ENCODE results near the gene JKAMP. TPM values are rescaled to one million over a fixed set of nuclear protein-coding genes. Genes with fewer than 3 reads are reported as not detected.

JKAMP gene
- total RNA-seq, 1 donor from 2014 or later, result 34.4 TPM

DNA sequence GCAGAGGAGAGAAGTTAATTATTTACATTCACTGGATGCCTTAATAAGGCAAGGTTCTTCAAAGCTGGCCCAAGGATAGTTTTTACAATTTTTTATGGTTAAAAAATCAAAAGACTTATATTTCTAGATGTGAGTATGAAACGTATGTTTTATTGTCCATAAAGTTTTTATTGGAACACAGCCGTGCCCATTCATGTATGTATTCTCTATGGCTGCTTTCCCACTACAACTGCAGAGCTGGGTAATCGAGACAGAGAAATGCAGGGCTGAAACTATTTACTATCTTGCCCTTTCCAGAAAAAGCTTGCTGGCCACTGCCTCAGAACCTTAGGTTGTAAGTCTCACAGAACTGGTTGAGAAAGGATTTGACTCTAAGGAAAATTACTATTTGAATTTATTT, 16.4 kb downstream of the JKAMP start:
- DNase-seq (no peak), ATAC-seq (no peak)
- Histone ChIP-seq H3K9me3 (no peaks in the 10 kb centered on the region), H3K4me3 (no peak overlapping the region), H3K36me3 (peaks cover 57% of the 10 kb centered on the region), H3K4me1 (no peaks in the 10 kb centered on the region), H3K27ac (no peak overlapping the region), H3K27me3 (no peaks in the 10 kb centered on the region)
- TF ChIP-seq, protein P1, sequence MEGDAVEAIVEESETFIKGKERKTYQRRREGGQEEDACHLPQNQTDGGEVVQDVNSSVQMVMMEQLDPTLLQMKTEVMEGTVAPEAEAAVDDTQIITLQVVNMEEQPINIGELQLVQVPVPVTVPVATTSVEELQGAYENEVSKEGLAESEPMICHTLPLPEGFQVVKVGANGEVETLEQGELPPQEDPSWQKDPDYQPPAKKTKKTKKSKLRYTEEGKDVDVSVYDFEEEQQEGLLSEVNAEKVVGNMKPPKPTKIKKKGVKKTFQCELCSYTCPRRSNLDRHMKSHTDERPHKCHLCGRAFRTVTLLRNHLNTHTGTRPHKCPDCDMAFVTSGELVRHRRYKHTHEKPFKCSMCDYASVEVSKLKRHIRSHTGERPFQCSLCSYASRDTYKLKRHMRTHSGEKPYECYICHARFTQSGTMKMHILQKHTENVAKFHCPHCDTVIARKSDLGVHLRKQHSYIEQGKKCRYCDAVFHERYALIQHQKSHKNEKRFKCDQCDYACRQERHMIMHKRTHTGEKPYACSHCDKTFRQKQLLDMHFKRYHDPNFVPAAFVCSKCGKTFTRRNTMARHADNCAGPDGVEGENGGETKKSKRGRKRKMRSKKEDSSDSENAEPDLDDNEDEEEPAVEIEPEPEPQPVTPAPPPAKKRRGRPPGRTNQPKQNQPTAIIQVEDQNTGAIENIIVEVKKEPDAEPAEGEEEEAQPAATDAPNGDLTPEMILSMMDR (IDR thresholded peaks at IDR 0.05), result no peak
- intact Hi-C loops (cut with DNase I), result no loop called here

DNA sequence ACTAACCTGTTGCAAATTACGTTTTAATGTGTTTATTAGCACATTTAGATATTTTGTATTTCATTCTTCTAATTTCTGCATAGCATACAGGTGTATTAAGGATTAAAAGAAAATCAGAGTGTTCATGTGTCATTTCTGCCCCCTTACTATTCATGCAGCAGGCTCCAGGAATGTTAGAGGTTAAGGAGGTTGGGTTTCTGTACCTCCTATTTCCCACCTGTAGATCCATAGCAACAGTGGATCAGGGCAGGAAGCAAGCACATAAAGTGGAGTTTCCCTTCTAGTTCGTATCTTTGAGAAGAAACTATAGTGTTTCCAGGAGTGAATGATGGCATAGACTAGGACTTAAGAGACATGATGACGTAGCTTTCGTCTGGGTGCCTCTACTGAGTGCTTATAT, 18.9 kb downstream of the JKAMP start:
- DNase-seq, result no peak

GRCh38 chr14:59507063-59507751, 22.9 kb downstream of the JKAMP start:
- DNase-seq, result no peak
- Histone ChIP-seq H3K27me3 (no peaks in the 10 kb centered on the region), H3K36me3 (peaks cover 18% of the 10 kb centered on the region), H3K9me3 (no peaks in the 10 kb centered on the region), H3K27ac (no peak overlapping the region), H3K4me3 (no peak overlapping the region), H3K4me1 (no peaks in the 10 kb centered on the region)
- TF ChIP-seq, protein P1 (IDR thresholded peaks at IDR 0.05), result peak; percentile 74
- peak; percentile 92 for ATAC-seq
- intact Hi-C loops (cut with DNase I), result no loop called here

More for the DNA sequence above, 18.9 kb downstream of the JKAMP start:
- ATAC-seq, result no peak
- Histone ChIP-seq H3K4me1 (no peaks in the 10 kb centered on the region), H3K27ac (no peak overlapping the region), H3K9me3 (no peaks in the 10 kb centered on the region), H3K36me3 (peaks cover 37% of the 10 kb centered on the region), H3K27me3 (no peaks in the 10 kb centered on the region), H3K4me3 (no peak overlapping the region)
- intact Hi-C loops (cut with DNase I), result no loop called here
- TF ChIP-seq, protein P1 (IDR thresholded peaks at IDR 0.05), result no peak

- intact Hi-C loops (cut with DNase I), result no loop called here
- H3K4me1 ChIP-seq, result no peaks in the 10 kb centered on the region
- no peak for ATAC-seq
- H3K27ac ChIP-seq, result no peak overlapping the region
- no peaks in the 10 kb centered on the region for H3K27me3 ChIP-seq
- H3K36me3 ChIP-seq, result peaks cover 15% of the 10 kb centered on the region
- no peaks in the 10 kb centered on the region for H3K9me3 ChIP-seq
- no peak overlapping the region for H3K4me3 ChIP-seq
- DNase-seq, result no peak
- TF ChIP-seq, protein P1 (IDR thresholded peaks at IDR 0.05), result no peak
These were observed 23.4 kb downstream of the JKAMP start for GRCh38 chr14:59507752-59508103.

DNA sequence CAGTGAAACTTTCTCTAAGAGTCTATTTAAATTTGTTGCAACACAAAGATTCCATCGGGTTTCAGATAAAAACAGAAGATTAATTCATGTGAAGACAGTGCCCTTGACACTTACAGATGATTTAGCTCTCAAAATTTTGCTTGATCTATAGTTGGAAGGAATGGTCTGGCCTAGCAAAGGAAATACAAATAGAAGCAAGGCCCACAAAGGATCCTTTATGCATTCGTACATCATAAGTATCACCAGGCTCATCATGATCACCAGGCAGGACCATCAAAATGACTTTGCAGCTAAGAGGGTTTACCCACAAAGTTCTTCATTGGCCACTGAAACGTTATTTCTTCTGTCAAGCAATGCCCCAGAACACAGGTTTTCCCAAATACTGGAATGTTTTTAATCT, 24.8 kb downstream of the JKAMP start:
- Histone ChIP-seq H3K27ac (no peak overlapping the region), H3K4me3 (no peak overlapping the region), H3K27me3 (no peaks in the 10 kb centered on the region), H3K36me3 (peaks cover 10% of the 10 kb centered on the region), H3K4me1 (no peaks in the 10 kb centered on the region), H3K9me3 (no peaks in the 10 kb centered on the region)
- TF ChIP-seq, protein P1 (IDR thresholded peaks at IDR 0.05), result no peak
- intact Hi-C loops (cut with DNase I), result no loop called here
- DNase-seq (no peak), ATAC-seq (no peak)

GRCh38 chr14:59510001-59510400, 25.7 kb downstream of the JKAMP start:
- no peaks in the 10 kb centered on the region for H3K9me3 ChIP-seq
- TF ChIP-seq, protein P1 (IDR thresholded peaks at IDR 0.05), result no peak
- H3K4me3 ChIP-seq, result no peak overlapping the region
- intact Hi-C loops (cut with DNase I), result no loop called here
- no peaks in the 10 kb centered on the region for H3K4me1 ChIP-seq
- no peak for ATAC-seq
- H3K27ac ChIP-seq, result no peak overlapping the region
- DNase-seq, result no peak
- no peaks in the 10 kb centered on the region for H3K27me3 ChIP-seq
- H3K36me3 ChIP-seq, result peaks cover under 1% of the 10 kb centered on the region
